ENCODE data around the gene SPATA17.

Gene SPATA17

DNA sequence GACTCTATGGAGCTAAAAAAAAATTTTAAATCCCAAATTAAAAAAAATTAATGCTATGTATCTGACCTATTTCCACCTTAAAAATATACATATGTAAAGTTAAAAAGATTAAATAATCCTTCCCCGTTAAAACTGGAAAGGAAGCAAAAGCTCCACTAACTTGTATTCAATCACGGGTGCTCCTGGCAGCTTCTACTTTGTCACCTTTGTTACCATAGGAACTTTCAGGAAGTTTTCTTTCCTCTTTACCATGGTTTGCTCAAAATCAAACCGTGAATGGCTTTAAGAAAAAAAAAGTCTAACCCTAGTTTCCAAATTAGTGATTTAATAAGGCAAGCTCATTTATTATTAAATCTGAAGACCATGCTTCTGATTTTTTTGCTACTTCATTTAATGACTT lies 3.7 kb upstream of the SPATA17 start:
- TF ChIP-seq, protein P1, sequence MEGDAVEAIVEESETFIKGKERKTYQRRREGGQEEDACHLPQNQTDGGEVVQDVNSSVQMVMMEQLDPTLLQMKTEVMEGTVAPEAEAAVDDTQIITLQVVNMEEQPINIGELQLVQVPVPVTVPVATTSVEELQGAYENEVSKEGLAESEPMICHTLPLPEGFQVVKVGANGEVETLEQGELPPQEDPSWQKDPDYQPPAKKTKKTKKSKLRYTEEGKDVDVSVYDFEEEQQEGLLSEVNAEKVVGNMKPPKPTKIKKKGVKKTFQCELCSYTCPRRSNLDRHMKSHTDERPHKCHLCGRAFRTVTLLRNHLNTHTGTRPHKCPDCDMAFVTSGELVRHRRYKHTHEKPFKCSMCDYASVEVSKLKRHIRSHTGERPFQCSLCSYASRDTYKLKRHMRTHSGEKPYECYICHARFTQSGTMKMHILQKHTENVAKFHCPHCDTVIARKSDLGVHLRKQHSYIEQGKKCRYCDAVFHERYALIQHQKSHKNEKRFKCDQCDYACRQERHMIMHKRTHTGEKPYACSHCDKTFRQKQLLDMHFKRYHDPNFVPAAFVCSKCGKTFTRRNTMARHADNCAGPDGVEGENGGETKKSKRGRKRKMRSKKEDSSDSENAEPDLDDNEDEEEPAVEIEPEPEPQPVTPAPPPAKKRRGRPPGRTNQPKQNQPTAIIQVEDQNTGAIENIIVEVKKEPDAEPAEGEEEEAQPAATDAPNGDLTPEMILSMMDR (IDR thresholded peaks at IDR 0.05; ENCODE audit: borderline replicate concordance, control extremely low read depth, extremely low read depth, insufficient read depth, missing control alignments) = no peak
- in situ Hi-C loops (cut with MboI; ENCODE audit: low sequenced_read_pairs, unreplicated experiment) = no loop called here
- DNase-seq (ENCODE audit: low spot score) = no peak

DNA sequence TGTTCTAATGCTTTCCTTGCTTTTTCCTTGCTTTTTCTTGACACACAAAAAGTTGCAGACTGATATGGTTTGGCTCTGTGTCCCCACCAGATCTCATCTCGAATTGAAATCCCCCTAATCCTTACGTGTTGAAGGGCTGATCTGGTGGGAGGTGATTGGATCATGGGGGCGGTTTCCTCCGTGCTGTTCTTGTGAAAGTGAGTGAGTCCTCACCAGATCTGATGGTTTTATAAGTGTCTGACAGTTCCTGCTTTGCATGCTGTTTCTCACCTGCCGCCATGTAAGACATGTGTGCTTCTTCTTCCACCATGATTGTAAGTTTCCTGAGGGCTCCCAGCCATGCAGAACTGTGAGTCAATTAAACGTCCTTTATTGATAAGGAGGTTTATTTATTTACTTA lies 11.3 kb downstream of the SPATA17 start:
- in situ Hi-C loops (cut with MboI; ENCODE audit: low sequenced_read_pairs, unreplicated experiment) = no loop called here
- TF ChIP-seq, protein P1 (IDR thresholded peaks at IDR 0.05; ENCODE audit: borderline replicate concordance, control extremely low read depth, extremely low read depth, insufficient read depth, missing control alignments) = no peak
- no peak for DNase-seq (ENCODE audit: low spot score)

DNA sequence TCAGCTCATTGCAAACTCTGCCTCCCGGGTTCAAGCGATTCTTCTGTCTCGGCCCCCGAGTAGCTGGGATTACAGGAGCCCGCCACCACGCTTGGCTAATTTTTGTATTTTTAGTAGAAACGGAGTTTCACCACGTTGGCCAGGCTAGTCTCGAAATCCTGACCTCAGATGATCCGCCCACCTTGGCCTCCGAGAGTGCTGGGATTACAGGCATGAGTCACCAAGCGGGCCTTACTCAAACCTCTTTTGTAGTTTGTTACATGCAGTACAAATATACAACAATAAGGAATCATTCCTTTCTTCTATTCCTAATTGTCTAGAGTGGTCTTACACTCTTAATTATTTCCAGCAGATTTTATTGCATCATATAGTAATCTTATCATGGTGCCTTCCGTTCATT lies 16.6 kb downstream of the SPATA17 start:
- no peak for DNase-seq (ENCODE audit: low spot score)
- in situ Hi-C loops (cut with MboI; ENCODE audit: low sequenced_read_pairs, unreplicated experiment) = no loop called here
- TF ChIP-seq, protein P1 (IDR thresholded peaks at IDR 0.05; ENCODE audit: borderline replicate concordance, control extremely low read depth, extremely low read depth, insufficient read depth, missing control alignments) = no peak

DNA sequence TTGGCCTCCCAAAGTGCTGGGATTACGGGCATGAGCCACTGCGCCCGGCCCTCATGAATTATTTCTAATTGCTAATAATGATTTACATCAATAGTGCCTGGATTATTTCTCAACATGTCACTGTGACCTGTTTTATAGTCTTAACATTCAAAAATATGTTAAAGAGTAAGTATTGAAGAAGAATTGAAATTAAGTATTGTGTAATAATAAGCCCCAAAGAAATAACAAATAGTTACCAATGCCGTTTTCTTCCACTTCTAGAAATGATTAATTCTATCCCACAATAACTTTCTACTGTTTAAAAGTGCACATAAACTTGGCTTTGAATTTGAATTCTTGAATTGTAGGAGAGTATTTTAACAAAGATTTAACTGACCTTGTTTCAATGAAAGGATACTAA lies 19.5 kb downstream of the SPATA17 start:
- in situ Hi-C loops (cut with MboI; ENCODE audit: low sequenced_read_pairs, unreplicated experiment) = no loop called here
- DNase-seq (ENCODE audit: low spot score) = no peak
- TF ChIP-seq, protein P1 (IDR thresholded peaks at IDR 0.05; ENCODE audit: borderline replicate concordance, control extremely low read depth, extremely low read depth, insufficient read depth, missing control alignments) = no peak

DNA sequence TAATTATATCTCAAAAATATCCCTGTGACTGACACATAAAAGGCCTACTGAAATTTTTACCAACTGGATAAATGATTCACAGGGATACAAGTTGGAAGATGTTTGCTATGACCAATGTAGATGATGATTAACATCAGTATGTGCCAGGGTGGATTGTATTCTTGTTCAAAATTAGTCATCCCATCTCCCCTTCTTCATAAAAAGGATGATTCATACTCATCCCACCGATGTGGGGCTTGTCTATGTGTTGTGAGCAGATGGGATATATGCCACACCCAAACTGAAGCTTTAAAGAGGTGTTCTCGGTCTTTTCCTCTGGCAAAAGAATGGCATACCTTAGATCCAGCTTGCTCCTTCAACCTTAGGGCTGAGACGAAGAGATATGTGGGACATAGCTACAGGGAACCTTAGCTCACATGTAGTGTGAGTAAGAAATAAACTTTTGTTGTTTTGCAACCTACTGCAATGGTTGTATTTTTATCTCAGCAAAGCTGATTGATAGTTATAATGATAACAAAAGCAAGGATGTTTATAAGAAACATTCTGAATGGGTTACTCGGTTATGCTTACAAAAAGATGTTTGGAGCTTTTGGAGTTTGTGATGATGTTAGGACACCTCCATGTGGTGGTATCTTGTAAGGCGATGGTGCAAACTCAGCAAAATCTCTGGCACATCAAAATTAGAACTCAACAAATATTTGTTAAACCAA lies 29.4 kb downstream of the SPATA17 start:
- TF ChIP-seq, protein P1 (IDR thresholded peaks at IDR 0.05; ENCODE audit: borderline replicate concordance, control extremely low read depth, extremely low read depth, insufficient read depth, missing control alignments) = peak; percentile 36
- DNase-seq (ENCODE audit: low spot score) = peak; percentile 24
- in situ Hi-C loops (cut with MboI; ENCODE audit: low sequenced_read_pairs, unreplicated experiment) = no loop called here

DNA sequence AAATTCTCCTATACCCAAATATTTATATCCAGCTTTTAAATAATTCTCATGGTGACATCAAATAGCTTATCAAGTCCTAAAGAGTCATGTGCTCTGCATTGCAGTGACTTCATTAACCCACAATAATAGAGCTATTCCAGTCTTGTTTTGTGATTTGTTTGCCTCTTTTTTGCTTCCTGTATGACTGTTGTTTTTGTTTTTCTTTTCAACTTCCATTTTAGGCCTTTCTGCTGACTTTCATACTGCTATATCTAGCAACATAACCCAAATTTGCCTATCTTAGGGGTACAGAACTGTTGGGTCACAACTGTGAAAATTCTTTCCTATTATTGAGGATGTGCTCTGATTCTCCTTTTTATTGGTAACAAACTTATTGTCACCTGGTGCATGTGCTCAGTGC lies 30.3 kb downstream of the SPATA17 start:
- in situ Hi-C loops (cut with MboI; ENCODE audit: low sequenced_read_pairs, unreplicated experiment) = no loop called here

More for the DNA sequence above, 30.3 kb downstream of the SPATA17 start:
- no peak for DNase-seq (ENCODE audit: low spot score)
- TF ChIP-seq, protein P1 (IDR thresholded peaks at IDR 0.05; ENCODE audit: borderline replicate concordance, control extremely low read depth, extremely low read depth, insufficient read depth, missing control alignments) = no peak
